Transverse colon (tissue), 3 donors: ENCODE measurements around the gene CPZ.

Source experiments
- CTCF ChIP-seq, 5 experiments: fragments of 200-600 bp in 3 of 5; fragments of 450-650 bp in 2 of 5; sonication (generic) in 3 of 5; IDR thresholded peaks; 1 replicate in 2 of 5; 2 replicates in 3 of 5; pipeline ENCODE4 v1.5.1; 2016 to 2017; ENCODE audit warnings: antibody characterized with exemption in 5 of 5, inconsistent platforms in 3 of 5, mild to moderate bottlenecking in 2 of 5, moderate library complexity in 1 of 5
- POLR2A ChIP-seq: fragments of 450-650 bp; IDR thresholded peaks from one replicate; pipeline ENCODE4 v1.6.1; 2016; ENCODE audit warnings: antibody characterized with exemption, mild to moderate bottlenecking, moderate library complexity

- no peak for TF ChIP-seq CTCF (IDR thresholded peaks at IDR 0.05)
- TF ChIP-seq POLR2A = no peak
These were observed 5.7 kb upstream of the CPZ start for GRCh38 chr4:8586671-8587468.
